SK-N-SH (cell line): ENCODE results near the gene ZMPSTE24. TPM values are rescaled to one million over a fixed set of nuclear protein-coding genes. Genes with fewer than 3 reads are reported as not detected.

Experiments used
- CTCF ChIA-PET: fragments of 300-600, 350-600 bp; formaldehyde crosslinking; extraction: SDS; loops from one replicate; lab custom pipeline; 2021; lab: Yijun Ruan, JAX
- POLR2A ChIA-PET: fragments of 350-600 bp; sonication (Branson Sonifier 250); formaldehyde crosslinking; extraction: SDS; loops from one replicate; lab custom pipeline; 2020; ENCODE audit warnings: antibody characterized with exemption, inconsistent platforms; lab: Yijun Ruan, JAX
- DNase-seq: peaks from one replicate; pipeline ENCODE4 v3.0.0; 2012
- H2AFZ ChIP-seq: fragments of 200-600 bp; sonication (generic); 2 replicates; pipeline ENCODE4 v1.8.1; 2016; ENCODE audit warnings: antibody characterized with exemption, mild to moderate bottlenecking, low read depth
- H3F3A ChIP-seq: fragments of 200-600 bp; sonication (generic); replicated peaks from 2 replicates; pipeline ENCODE3; 2016; ENCODE audit warnings: antibody characterized with exemption, mild to moderate bottlenecking; ENCODE audit not compliant: insufficient read depth
- H3K27ac ChIP-seq, 2 experiments: fragments of 200-500 bp in 1 of 2; fragments of 200-600 bp in 1 of 2; sonication (Bioruptor generic) in 1 of 2; sonication (generic), shearing (Covaris generic) in 1 of 2; 2 replicates each; pipeline versions ENCODE4 v1.5.1 to v1.6.1; 2014 to 2016; ENCODE audit warnings: low read depth in 2 of 2, inconsistent platforms in 1 of 2, low read length in 1 of 2, mild to moderate bottlenecking in 1 of 2, mixed read lengths in 1 of 2
- H3K27me3 ChIP-seq: fragments of 200-600 bp; sonication (generic), shearing (Covaris generic); 2 replicates; pipeline ENCODE4 v1.6.1; 2016; ENCODE audit warnings: mixed run types; ENCODE audit not compliant: insufficient read depth
- H3K36me3 ChIP-seq, 2 experiments: fragments of 200-500 bp in 1 of 2; fragments of 200-600 bp in 1 of 2; sonication (Bioruptor generic) in 1 of 2; sonication (generic) in 1 of 2; replicated peaks in 1 of 2; 2 replicates each; pipeline versions ENCODE3 to v1.5.1; 2014 to 2016; ENCODE audit warnings: low read length in 1 of 2, mild to moderate bottlenecking in 1 of 2; ENCODE audit not compliant: insufficient read depth in 2 of 2, control insufficient read depth in 1 of 2
- H3K4me1 ChIP-seq, 2 experiments: fragments of 200-500 bp in 1 of 2; fragments of 200-600 bp in 1 of 2; sonication (Bioruptor generic) in 1 of 2; sonication (generic), shearing (Covaris generic) in 1 of 2; 2 replicates each; pipeline versions ENCODE4 v1.5.1 to v1.6.1; 2014 to 2016; ENCODE audit warnings: low read depth in 1 of 2, low read length in 1 of 2, mixed run types in 1 of 2; ENCODE audit not compliant: insufficient read depth in 2 of 2, control insufficient read depth in 1 of 2
- H3K4me2 ChIP-seq: fragments of 200-600 bp; sonication (generic), shearing (Covaris generic); 2 replicates; pipeline ENCODE4 v1.6.1; 2017; ENCODE audit warnings: mixed run types
- H3K4me3 ChIP-seq, 2 experiments: fragments of 200-500 bp in 1 of 2; fragments of 200-600 bp in 1 of 2; sonication (Bioruptor generic) in 1 of 2; sonication (generic), shearing (Covaris generic) in 1 of 2; 2 replicates each; pipeline versions ENCODE4 v1.5.1 to v1.8.1; 2014 to 2016; ENCODE audit warnings: low read depth in 2 of 2, inconsistent platforms in 1 of 2, low read length in 1 of 2, mild to moderate bottlenecking in 1 of 2, mixed read lengths in 1 of 2, moderate library complexity in 1 of 2
- H3K79me2 ChIP-seq: fragments of 200-600 bp; sonication (generic); 2 replicates; pipeline ENCODE4 v1.8.1; 2017; ENCODE audit warnings: mild to moderate bottlenecking; ENCODE audit not compliant: insufficient read depth
- H3K9ac ChIP-seq: fragments of 200-600 bp; sonication (generic); 2 replicates; pipeline ENCODE4 v1.6.1; 2017; ENCODE audit warnings: mixed run types
- H3K9me2 ChIP-seq: fragments of 200-600 bp; sonication (generic); 2 replicates; pipeline ENCODE4 v1.6.1; 2017; ENCODE audit warnings: mixed run types
- H3K9me3 ChIP-seq: fragments of 200-600 bp; sonication (generic); 2 replicates; pipeline ENCODE4 v1.6.1; 2017; ENCODE audit warnings: mixed run types, mild to moderate bottlenecking, moderate library complexity
- H4K20me1 ChIP-seq: fragments of 200-600 bp; sonication (generic); 2 replicates; pipeline ENCODE4 v1.6.1; 2017; ENCODE audit warnings: mild to moderate bottlenecking, mixed run types; ENCODE audit not compliant: insufficient read depth
- ELF1 ChIP-seq: IDR thresholded peaks from 2 replicates; pipeline ENCODE4 v1.4.0; 2012
- EP300 ChIP-seq, 2 experiments: IDR thresholded peaks; 2 replicates each; pipeline versions ENCODE4 v1.4.0 to v1.6.1; 2012; ENCODE audit warnings: borderline replicate concordance in 1 of 2, low read depth in 1 of 2, low read length in 1 of 2
- FOSL2 ChIP-seq: IDR thresholded peaks from 2 replicates; pipeline ENCODE4 v1.4.0; 2012; ENCODE audit warnings: low read depth, mild to moderate bottlenecking, moderate library complexity, borderline replicate concordance
- FOXM1 ChIP-seq: IDR thresholded peaks from 2 replicates; pipeline ENCODE4 v1.4.0; 2012; ENCODE audit warnings: low read depth, mild to moderate bottlenecking
- GATA2 ChIP-seq: sonication (generic); formaldehyde crosslinking; IDR thresholded peaks from 2 replicates; pipeline ENCODE4 v1.5.0; 2020; ENCODE audit warnings: mild to moderate bottlenecking, missing genetic modification reagents
- IRF3 ChIP-seq: fragments of 150-350 bp; IDR thresholded peaks from 2 replicates; pipeline ENCODE4 v1.6.1; 2016; ENCODE audit warnings: mild to moderate bottlenecking, low read depth, low read length
- JUND ChIP-seq: IDR thresholded peaks from 2 replicates; pipeline ENCODE4 v1.4.0; 2012
- MAX ChIP-seq: IDR thresholded peaks from 2 replicates; pipeline ENCODE4 v1.4.0; 2012; ENCODE audit warnings: low read depth
- NFIC ChIP-seq: IDR thresholded peaks from 2 replicates; pipeline ENCODE4 v1.4.0; 2012; ENCODE audit warnings: borderline replicate concordance
- NRF1 ChIP-seq: IDR thresholded peaks from 2 replicates; pipeline ENCODE4 v1.6.1; 2012; ENCODE audit warnings: low read depth, mild to moderate bottlenecking, low read length
- POLR2AphosphoS5 ChIP-seq: IDR thresholded peaks from 2 replicates; pipeline ENCODE4 v1.6.1; 2012; ENCODE audit warnings: low read depth, low read length
- REST ChIP-seq: IDR thresholded peaks from 2 replicates; pipeline ENCODE4 v1.6.1; 2012; ENCODE audit warnings: mild to moderate bottlenecking, low read depth, low read length, moderate library complexity
- RXRA ChIP-seq: IDR thresholded peaks from 2 replicates; pipeline ENCODE4 v1.4.0; 2012; ENCODE audit warnings: low read depth, mild to moderate bottlenecking, borderline replicate concordance
- TAF1 ChIP-seq: IDR thresholded peaks from 2 replicates; pipeline ENCODE4 v1.6.1; 2012; ENCODE audit warnings: low read depth, mild to moderate bottlenecking, low read length, moderate library complexity, borderline replicate concordance
- TCF12 ChIP-seq: IDR thresholded peaks from 2 replicates; pipeline ENCODE4 v1.4.0; 2012
- USF2 ChIP-seq: fragments of 150-350 bp; IDR thresholded peaks from 2 replicates; pipeline ENCODE4 v1.6.1; 2017; ENCODE audit warnings: antibody characterized with exemption, low read length, low read depth, borderline replicate concordance
- YY1 ChIP-seq: IDR thresholded peaks from 2 replicates; pipeline ENCODE4 v1.4.0; 2012; ENCODE audit warnings: low read depth, mild to moderate bottlenecking
- ZBTB33 ChIP-seq: IDR thresholded peaks from 2 replicates; pipeline ENCODE4 v1.4.0; 2012; ENCODE audit warnings: low read depth, borderline replicate concordance
- WGBS: methylation state at CpG from one replicate; pipeline ENCODE4 v1.1.6; 2017; ENCODE audit warnings: low lambda C conversion rate; 5-methylcytosine and 5-hydroxymethylcytosine counted together
- polyA plus RNA-seq, 3 experiments: library from polyadenylated mRNA; depleted of rRNA; stranded (reverse); fragments of >200 nt; gene quantifications; 2 replicates each; pipeline ENCODE4 v1.2.3, GENCODE V29; 2012

Gene ZMPSTE24
- polyA plus RNA-seq, 1 of the 3 experiments (the other 2 are of a cell fraction) = 13.7 TPM

GRCh38 chr1:40300651-40301050 is 42.6 kb downstream of the ZMPSTE24 start:
- POLR2A ChIA-PET = no interaction called here
- no peaks in the 10 kb centered on the region for H3K9me3 ChIP-seq
- no peak overlapping the region for H3K4me2 ChIP-seq
- CTCF ChIA-PET = interaction anchor here (2.8 kb wide), 1 partner anchor 16 kb away, joined by 14 read pairs; the partner anchor contains the start of gene COL9A2
- H3K4me3 ChIP-seq = no peak overlapping the region
- no peaks in the 10 kb centered on the region for H3K27me3 ChIP-seq
- H2AFZ ChIP-seq = no peak overlapping the region
- DNase-seq = no peak
- no peaks in the 10 kb centered on the region for H3K79me2 ChIP-seq
- H3K4me1 ChIP-seq = no peaks in the 10 kb centered on the region; a peak in 1 of 4 replicates
- H3K27ac ChIP-seq = no peak overlapping the region
- H3K9ac ChIP-seq = no peak overlapping the region
- no peaks in the 10 kb centered on the region for H3K9me2 ChIP-seq
- no peak for TF ChIP-seq IRF3
- no peak for TF ChIP-seq RXRA
- TF ChIP-seq TAF1 = no peak
- TF ChIP-seq NRF1 = no peak
- TF ChIP-seq REST = no peak
- no peak for TF ChIP-seq ELF1
- TF ChIP-seq FOSL2 = no peak
- no peak for TF ChIP-seq TCF12
- no peak for TF ChIP-seq USF2
- TF ChIP-seq POLR2AphosphoS5 = no peak
- TF ChIP-seq FOXM1 = no peak
- no peak for TF ChIP-seq NFIC
- no peak for TF ChIP-seq JUND
- TF ChIP-seq MAX = no peak
- TF ChIP-seq ZBTB33 = no peak
- no peak for TF ChIP-seq YY1
- TF ChIP-seq GATA2 (CRISPR knock-in tag) = no peak
- no peak for TF ChIP-seq EP300 (IDR thresholded peaks at IDR 0.05; ENCODE audit: borderline replicate concordance in 1 of 2, low read depth in 1 of 2, low read length in 1 of 2)
- H4K20me1 ChIP-seq = no peaks in the 10 kb centered on the region
- WGBS = 97% methylated on average over 7 of the region's 9 CpGs
- H3K36me3 ChIP-seq = no peaks in the 10 kb centered on the region
- peaks cover under 1% of the 10 kb centered on the region for H3F3A ChIP-seq
